OCI-LY1 (cell line): ENCODE measurements around the gene GALNT18.

Experiments used
- EZH2 ChIP-seq: fragments of 200-600 bp; sonication (generic), shearing (Covaris generic); IDR thresholded peaks from 2 replicates; pipeline ENCODE4 v1.8.0; 2017; ENCODE audit warnings: borderline replicate concordance, mixed run types, mild to moderate bottlenecking, antibody characterized with exemption, low read length, moderate library complexity, mixed read lengths
- TF ChIP-seq, protein P1 (sequence below): fragments of 200-600 bp; sonication (generic), shearing (Covaris generic); IDR thresholded peaks from 2 replicates; pipeline ENCODE4 v1.5.1; 2017; ENCODE audit warnings: mild to moderate bottlenecking, antibody characterized with exemption, low read length, moderate library complexity, mixed read lengths

DNA sequence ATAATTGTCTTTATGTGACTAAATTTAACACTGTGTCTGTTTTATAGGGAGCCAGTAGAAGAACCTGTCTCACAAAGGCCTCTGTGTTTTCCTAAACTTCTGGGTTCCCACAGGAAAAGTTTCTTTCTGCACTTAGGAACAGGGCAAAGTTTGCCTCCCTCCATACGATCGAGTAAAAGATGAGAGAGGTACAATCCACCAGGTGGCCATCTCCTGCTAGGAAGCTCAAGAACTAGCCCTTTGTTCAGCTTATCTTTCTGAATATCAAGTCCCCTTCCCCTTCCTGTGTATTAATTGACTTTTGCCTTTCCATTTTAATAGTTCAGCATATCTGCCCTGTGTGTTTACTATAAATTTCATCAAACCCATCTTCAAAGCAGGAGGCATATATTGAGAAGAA, 286.8 kb downstream of the GALNT18 start:
- TF ChIP-seq EZH2: no peak
- TF ChIP-seq, protein P1, sequence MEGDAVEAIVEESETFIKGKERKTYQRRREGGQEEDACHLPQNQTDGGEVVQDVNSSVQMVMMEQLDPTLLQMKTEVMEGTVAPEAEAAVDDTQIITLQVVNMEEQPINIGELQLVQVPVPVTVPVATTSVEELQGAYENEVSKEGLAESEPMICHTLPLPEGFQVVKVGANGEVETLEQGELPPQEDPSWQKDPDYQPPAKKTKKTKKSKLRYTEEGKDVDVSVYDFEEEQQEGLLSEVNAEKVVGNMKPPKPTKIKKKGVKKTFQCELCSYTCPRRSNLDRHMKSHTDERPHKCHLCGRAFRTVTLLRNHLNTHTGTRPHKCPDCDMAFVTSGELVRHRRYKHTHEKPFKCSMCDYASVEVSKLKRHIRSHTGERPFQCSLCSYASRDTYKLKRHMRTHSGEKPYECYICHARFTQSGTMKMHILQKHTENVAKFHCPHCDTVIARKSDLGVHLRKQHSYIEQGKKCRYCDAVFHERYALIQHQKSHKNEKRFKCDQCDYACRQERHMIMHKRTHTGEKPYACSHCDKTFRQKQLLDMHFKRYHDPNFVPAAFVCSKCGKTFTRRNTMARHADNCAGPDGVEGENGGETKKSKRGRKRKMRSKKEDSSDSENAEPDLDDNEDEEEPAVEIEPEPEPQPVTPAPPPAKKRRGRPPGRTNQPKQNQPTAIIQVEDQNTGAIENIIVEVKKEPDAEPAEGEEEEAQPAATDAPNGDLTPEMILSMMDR: no peak
